Measurements from ENCODE around the gene DLX4. TPM values are rescaled to one million over a fixed set of nuclear protein-coding genes. Genes with fewer than 3 reads are reported as not detected.

DLX4 gene
- total RNA-seq, 1 experiment from 2014 or later, result 11.2 TPM

GRCh38 chr17:49946208-49946607 lies 22.8 kb upstream of the DLX4 start:
- in situ Hi-C loops (cut with HindIII; ENCODE audit: low pct_unique_long_range_greater_than_20kb, low sequenced_read_pairs), result no loop called here
- TF ChIP-seq REST (IDR thresholded peaks at IDR 0.05; ENCODE audit: insufficient read depth in 1 of 2, low read depth in 2 of 2, low read length in 1 of 2) (no peak), TCF7L2 (IDR thresholded peaks at IDR 0.05; ENCODE audit: low read depth, low read length) (no peak), SIN3A (IDR thresholded peaks at IDR 0.05; ENCODE audit: borderline replicate concordance, insufficient read depth, low read depth, low read length) (no peak), POLR2AphosphoS5 (IDR thresholded peaks at IDR 0.05; ENCODE audit: low read depth, low read length) (no peak)
- TF ChIP-seq, protein P1, sequence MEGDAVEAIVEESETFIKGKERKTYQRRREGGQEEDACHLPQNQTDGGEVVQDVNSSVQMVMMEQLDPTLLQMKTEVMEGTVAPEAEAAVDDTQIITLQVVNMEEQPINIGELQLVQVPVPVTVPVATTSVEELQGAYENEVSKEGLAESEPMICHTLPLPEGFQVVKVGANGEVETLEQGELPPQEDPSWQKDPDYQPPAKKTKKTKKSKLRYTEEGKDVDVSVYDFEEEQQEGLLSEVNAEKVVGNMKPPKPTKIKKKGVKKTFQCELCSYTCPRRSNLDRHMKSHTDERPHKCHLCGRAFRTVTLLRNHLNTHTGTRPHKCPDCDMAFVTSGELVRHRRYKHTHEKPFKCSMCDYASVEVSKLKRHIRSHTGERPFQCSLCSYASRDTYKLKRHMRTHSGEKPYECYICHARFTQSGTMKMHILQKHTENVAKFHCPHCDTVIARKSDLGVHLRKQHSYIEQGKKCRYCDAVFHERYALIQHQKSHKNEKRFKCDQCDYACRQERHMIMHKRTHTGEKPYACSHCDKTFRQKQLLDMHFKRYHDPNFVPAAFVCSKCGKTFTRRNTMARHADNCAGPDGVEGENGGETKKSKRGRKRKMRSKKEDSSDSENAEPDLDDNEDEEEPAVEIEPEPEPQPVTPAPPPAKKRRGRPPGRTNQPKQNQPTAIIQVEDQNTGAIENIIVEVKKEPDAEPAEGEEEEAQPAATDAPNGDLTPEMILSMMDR (IDR thresholded peaks at IDR 0.05), result no peak
- POLR2A ChIA-PET, result no interaction called here
- DNase-seq (ENCODE audit: low read depth, low spot score) (no peak), ATAC-seq (peak; percentile 32; the same call in 1 of the 2 replicates)
- no peaks in the 10 kb centered on the region for H3K4me1 ChIP-seq (ENCODE audit: control insufficient read depth, insufficient read depth, low read length)
- intact Hi-C loops (cut with micrococcal nuclease; ENCODE audit: unreplicated experiment), result no loop called here
- no peaks in the 10 kb centered on the region for H3K9me3 ChIP-seq (ENCODE audit: control insufficient read depth, insufficient read depth, low read depth, low read length)
- no peak overlapping the region for H3K4me3 ChIP-seq (ENCODE audit: low read depth in 2 of 2, low read length in 2 of 2)
- no peak overlapping the region for H3K27ac ChIP-seq (ENCODE audit: low read length)
- H3K36me3 ChIP-seq (ENCODE audit: control insufficient read depth, insufficient read depth, low read length), result no peaks in the 10 kb centered on the region
- CTCF ChIA-PET, result no interaction called here
- no peaks in the 10 kb centered on the region for H3K27me3 ChIP-seq (ENCODE audit: control insufficient read depth, insufficient read depth, low read length)
- no TSS peak for BruUV-seq (replicated peaks)

- Histone ChIP-seq H3K4me3 (ENCODE audit: low read depth in 2 of 2, low read length in 2 of 2) (no peak overlapping the region), H3K27ac (ENCODE audit: low read length) (no peak overlapping the region), H3K36me3 (ENCODE audit: control insufficient read depth, insufficient read depth, low read length) (no peaks in the 10 kb centered on the region), H3K4me1 (ENCODE audit: control insufficient read depth, insufficient read depth, low read length) (no peaks in the 10 kb centered on the region), H3K9me3 (ENCODE audit: control insufficient read depth, insufficient read depth, low read depth, low read length) (no peaks in the 10 kb centered on the region), H3K27me3 (ENCODE audit: control insufficient read depth, insufficient read depth, low read length) (no peaks in the 10 kb centered on the region; the same call in 1 of the 2 replicates)
- no peak; the same call in 1 of the 2 replicates for ATAC-seq
- intact Hi-C loops (cut with micrococcal nuclease; ENCODE audit: unreplicated experiment) (no loop called here), in situ Hi-C loops (cut with HindIII; ENCODE audit: low pct_unique_long_range_greater_than_20kb, low sequenced_read_pairs) (no loop called here)
- DNase-seq (ENCODE audit: low read depth, low spot score), result no peak
- POLR2A ChIA-PET, result no interaction called here
- CTCF ChIA-PET, result no interaction called here
- TF ChIP-seq TCF7L2 (IDR thresholded peaks at IDR 0.05; ENCODE audit: low read depth, low read length), result no peak
- TF ChIP-seq POLR2AphosphoS5 (IDR thresholded peaks at IDR 0.05; ENCODE audit: low read depth, low read length), result no peak
- TF ChIP-seq, protein P1 (IDR thresholded peaks at IDR 0.05), result no peak
- no peak for TF ChIP-seq REST (IDR thresholded peaks at IDR 0.05; ENCODE audit: insufficient read depth in 1 of 2, low read depth in 2 of 2, low read length in 1 of 2)
- TF ChIP-seq SIN3A (IDR thresholded peaks at IDR 0.05; ENCODE audit: borderline replicate concordance, insufficient read depth, low read depth, low read length), result no peak
- BruUV-seq (replicated peaks), result no TSS peak
Observed at GRCh38 chr17:49946964-49947584, 21.9 kb upstream of the DLX4 start.

Measured in Panc1 (cell line).